Activated B cell treated with CpG ODN at 0.5 μM for 24 hours (primary cell): ENCODE results near the gene PTH2R. TPM values are rescaled to one million over a fixed set of nuclear protein-coding genes. Genes with fewer than 3 reads are reported as not detected.
"Not testable (repeated sequence)": the region's sequence is repeated elsewhere in the genome, so short reads cannot be mapped to it uniquely, and the experiment has no call there.

ENCODE experiments used
- ATAC-seq: fragments of 200-7000 bp; cut with Tn5 transposase; one replicate; pipeline ENCODE4 v1.10.0; 2021; ENCODE audit warnings: low read depth, mild to moderate bottlenecking, moderate library complexity
- CTCF ChIA-PET: fragments of 350-600 bp; sonication (Branson Sonifier 250); formaldehyde crosslinking; loops from one replicate; lab custom pipeline; 2021; ENCODE audit warnings: antibody characterized with exemption; lab: Charles Lee
- POLR2A ChIA-PET: fragments of 350-600 bp; sonication (Branson Sonifier 250); formaldehyde crosslinking; loops from one replicate; lab custom pipeline; 2021; ENCODE audit warnings: antibody characterized with exemption; lab: Charles Lee
- DNase-seq: peaks from one replicate; pipeline ENCODE4 v3.0.0; 2022
- H3K27ac Mint-ChIP-seq: one replicate; pipeline ENCODE4 v1.8.0; 2020; ENCODE audit warnings: mixed read lengths
- H3K27me3 Mint-ChIP-seq: one replicate; pipeline ENCODE4 v1.8.0; 2021; ENCODE audit warnings: mixed read lengths
- H3K36me3 Mint-ChIP-seq: one replicate; pipeline ENCODE4 v1.8.0; 2021; ENCODE audit warnings: low read depth, mixed read lengths
- H3K4me1 Mint-ChIP-seq: one replicate; pipeline ENCODE4 v1.8.0; 2021; ENCODE audit warnings: mixed read lengths
- H3K4me3 Mint-ChIP-seq: one replicate; pipeline ENCODE4 v1.8.0; 2020; ENCODE audit warnings: mild to moderate bottlenecking, mixed read lengths
- H3K9me3 Mint-ChIP-seq: one replicate; pipeline ENCODE4 v1.8.0; 2020; ENCODE audit warnings: mixed read lengths
- CTCF ChIP-seq: fragments of 200-600 bp; IDR thresholded peaks from one replicate; pipeline ENCODE4 v1.8.0; 2022; ENCODE audit warnings: antibody characterized with exemption, mild to moderate bottlenecking
- intact Hi-C: fragments of 100-400 bp; cut with micrococcal nuclease; formaldehyde crosslinking; loops from one replicate; pipeline ENCODE4 v1.15.1; 2024
- total RNA-seq: library from RNA; stranded (reverse); gene quantifications from 2 replicates; pipeline ENCODE4 v1.2.3, GENCODE V29; 2022

The PTH2R gene
- total RNA-seq, 1 donor from 2014 or later = 0.29 TPM

- Mint-ChIP-seq H3K9me3 (peaks cover 23% of the 10 kb centered on the region), H3K36me3 (no peaks in the 10 kb centered on the region), H3K27ac (no peak overlapping the region), H3K4me3 (no peak overlapping the region), H3K4me1 (no peaks in the 10 kb centered on the region), H3K27me3 (no peaks in the 10 kb centered on the region)
- no peak for TF ChIP-seq CTCF
- CTCF ChIA-PET = no interaction called here
- intact Hi-C loops = no loop called here
- POLR2A ChIA-PET = no interaction called here
- DNase-seq (no peak), ATAC-seq (no peak)
Measured at GRCh38 chr2:208511016-208511415, 104.4 kb downstream of the PTH2R start.

GRCh38 chr2:208511573-208511972 lies 105.0 kb downstream of the PTH2R start:
- no peak for TF ChIP-seq CTCF
- ATAC-seq (no peak), DNase-seq (no peak)
- Mint-ChIP-seq H3K36me3 (no peaks in the 10 kb centered on the region), H3K27me3 (no peaks in the 10 kb centered on the region), H3K9me3 (peaks cover 20% of the 10 kb centered on the region), H3K4me3 (no peak overlapping the region), H3K27ac (no peak overlapping the region), H3K4me1 (no peaks in the 10 kb centered on the region)
- intact Hi-C loops = no loop called here
- ChIA-PET CTCF (no interaction called here), POLR2A (no interaction called here)

GRCh38 chr2:208515099-208515498 lies 108.5 kb downstream of the PTH2R start:
- Mint-ChIP-seq H3K27ac (no peak overlapping the region), H3K36me3 (no peaks in the 10 kb centered on the region), H3K4me3 (no peak overlapping the region), H3K9me3 (peaks cover 11% of the 10 kb centered on the region), H3K27me3 (no peaks in the 10 kb centered on the region), H3K4me1 (no peaks in the 10 kb centered on the region)
- ChIA-PET CTCF (no interaction called here), POLR2A (no interaction called here)
- intact Hi-C loops = no loop called here
- no peak for DNase-seq
- no peak for TF ChIP-seq CTCF
- no peak for ATAC-seq

GRCh38 chr2:208523069-208523468 lies 116.5 kb downstream of the PTH2R start:
- ATAC-seq, H3K27me3 Mint-ChIP-seq, CTCF ChIA-PET, POLR2A ChIA-PET, intact Hi-C loops, H3K36me3 Mint-ChIP-seq, H3K4me1 Mint-ChIP-seq, DNase-seq, H3K4me3 Mint-ChIP-seq, H3K27ac Mint-ChIP-seq: not testable (repeated sequence)
- peaks cover 12% of the 10 kb centered on the region for H3K9me3 Mint-ChIP-seq

GRCh38 chr2:208525165-208525564 lies 118.6 kb downstream of the PTH2R start:
- peaks cover 12% of the 10 kb centered on the region for H3K9me3 Mint-ChIP-seq
- CTCF ChIA-PET, ATAC-seq, H3K27ac Mint-ChIP-seq, DNase-seq, H3K36me3 Mint-ChIP-seq, H3K4me1 Mint-ChIP-seq, intact Hi-C loops, POLR2A ChIA-PET, H3K27me3 Mint-ChIP-seq, H3K4me3 Mint-ChIP-seq: not testable (repeated sequence)

- ATAC-seq (no peak), DNase-seq (no peak)
- H3K9me3 Mint-ChIP-seq = no peaks in the 10 kb centered on the region
- peaks cover 2% of the 10 kb centered on the region for H3K27me3 Mint-ChIP-seq
- CTCF ChIA-PET = no interaction called here
- no peak overlapping the region for H3K27ac Mint-ChIP-seq
- no peak overlapping the region for H3K4me3 Mint-ChIP-seq
- TF ChIP-seq CTCF = no peak
- H3K4me1 Mint-ChIP-seq = no peaks in the 10 kb centered on the region
- POLR2A ChIA-PET = no interaction called here
- intact Hi-C loops = no loop called here
- H3K36me3 Mint-ChIP-seq = no peaks in the 10 kb centered on the region
Measured at GRCh38 chr2:208529796-208530195, 123.2 kb downstream of the PTH2R start.
